Activated CD4-positive, alpha-beta T cell treated with anti-CD3 and anti-CD28 coated beads, Interleukin-2, amount 10 ng/mL, durations not matched to agents 7 days and 5 days (primary cell): ENCODE results near the gene DGKZ. TPM values are rescaled to one million over a fixed set of nuclear protein-coding genes. Genes with fewer than 3 reads are reported as not detected.

Source experiments
- CTCF ChIA-PET: fragments of 350-600 bp; sonication (Branson Sonifier 250); formaldehyde crosslinking; loops from one replicate; lab custom pipeline; 2021; ENCODE audit warnings: antibody characterized with exemption; lab: Charles Lee
- POLR2A ChIA-PET: fragments of 350-600 bp; sonication (Branson Sonifier 250); formaldehyde crosslinking; loops from one replicate; lab custom pipeline; 2021; ENCODE audit warnings: antibody characterized with exemption; lab: Charles Lee
- DNase-seq: peaks from one replicate; pipeline ENCODE4 v3.0.0-alpha.2; 2020
- H3K27ac Mint-ChIP-seq: one replicate; pipeline ENCODE4 v1.8.0; 2021; ENCODE audit warnings: mild to moderate bottlenecking, moderate library complexity, mixed read lengths
- H3K27me3 Mint-ChIP-seq: one replicate; pipeline ENCODE4 v1.8.0; 2021; ENCODE audit warnings: mixed read lengths
- H3K36me3 Mint-ChIP-seq: one replicate; pipeline ENCODE4 v1.8.0; 2021; ENCODE audit warnings: low read depth, mixed read lengths
- H3K4me1 Mint-ChIP-seq: one replicate; pipeline ENCODE4 v1.8.0; 2021; ENCODE audit warnings: mixed read lengths
- H3K4me3 Mint-ChIP-seq: one replicate; pipeline ENCODE4 v1.8.0; 2021; ENCODE audit warnings: mild to moderate bottlenecking, moderate library complexity, mixed read lengths
- H3K9me3 Mint-ChIP-seq: one replicate; pipeline ENCODE4 v1.8.0; 2021; ENCODE audit warnings: mixed read lengths
- total RNA-seq, 2 experiments: library from RNA; stranded (reverse); gene quantifications; one replicate each; pipeline ENCODE4 v1.2.3, GENCODE V29; 2021

DGKZ gene
- total RNA-seq, 2 experiments from 2014 or later, result 178 to 187 TPM

GRCh38 chr11:46331282-46331984 is 15.8 kb upstream of the DGKZ start:
- peak overlapping the region; percentile 85 for H3K27ac Mint-ChIP-seq
- H3K9me3 Mint-ChIP-seq, result no peaks in the 10 kb centered on the region
- DNase-seq, result peak; percentile 77
- peaks cover 5% of the 10 kb centered on the region for H3K36me3 Mint-ChIP-seq
- H3K4me3 Mint-ChIP-seq, result peak overlapping the region; percentile 49
- H3K27me3 Mint-ChIP-seq, result peaks cover 41% of the 10 kb centered on the region
- CTCF ChIA-PET, result interaction anchor here (0.8 to 2.2 kb wide), 11 partner anchors 12 to 61 kb away, joined by 3 to 12 read pairs (median 4); partner anchors contain the start of genes CHRM4 and DGKZ
- POLR2A ChIA-PET, result no interaction called here
- H3K4me1 Mint-ChIP-seq, result peaks cover 60% of the 10 kb centered on the region

GRCh38 chr11:46332093-46332567 is 15.1 kb upstream of the DGKZ start:
- POLR2A ChIA-PET, result no interaction called here
- CTCF ChIA-PET, result interaction anchor here (0.9 to 2.2 kb wide), 6 partner anchors 9 to 60 kb away, joined by 3 to 12 read pairs (median 4); partner anchors contain the start of genes CHRM4 and DGKZ
- H3K27ac Mint-ChIP-seq, result peak overlapping the region; percentile 85
- peaks cover 37% of the 10 kb centered on the region for H3K27me3 Mint-ChIP-seq
- peaks cover 63% of the 10 kb centered on the region for H3K4me1 Mint-ChIP-seq
- H3K36me3 Mint-ChIP-seq, result peaks cover 5% of the 10 kb centered on the region
- DNase-seq, result no peak
- H3K9me3 Mint-ChIP-seq, result no peaks in the 10 kb centered on the region
- H3K4me3 Mint-ChIP-seq, result peak overlapping the region; percentile 49

- H3K4me3 Mint-ChIP-seq, result peak overlapping the region; percentile 48
- H3K36me3 Mint-ChIP-seq, result peaks cover 5% of the 10 kb centered on the region
- H3K9me3 Mint-ChIP-seq, result no peaks in the 10 kb centered on the region
- ChIA-PET CTCF (interaction anchor here (0.6 to 2.2 kb wide), 7 partner anchors 9 to 217 kb away, joined by 3 to 12 read pairs (median 3); partner anchors contain the start of gene DGKZ), POLR2A (no interaction called here)
- no peak overlapping the region for H3K27ac Mint-ChIP-seq
- no peak for DNase-seq
- H3K4me1 Mint-ChIP-seq, result peaks cover 68% of the 10 kb centered on the region
- H3K27me3 Mint-ChIP-seq, result peaks cover 33% of the 10 kb centered on the region
Measured at GRCh38 chr11:46332568-46333393, 14.5 kb upstream of the DGKZ start.

GRCh38 chr11:46333394-46333947 is 13.8 kb upstream of the DGKZ start:
- Mint-ChIP-seq H3K36me3 (peaks cover 5% of the 10 kb centered on the region), H3K27ac (peak overlapping the region; percentile 31), H3K27me3 (peaks cover 31% of the 10 kb centered on the region), H3K4me3 (peak overlapping the region; percentile 62), H3K4me1 (peaks cover 73% of the 10 kb centered on the region), H3K9me3 (no peaks in the 10 kb centered on the region)
- ChIA-PET POLR2A (no interaction called here), CTCF (interaction anchor here (0.6 to 2.6 kb wide), 5 partner anchors 9 to 216 kb away, joined by 3 to 12 read pairs (median 3); partner anchors contain the start of gene DGKZ)
- no peak for DNase-seq

- peaks cover 79% of the 10 kb centered on the region for H3K4me1 Mint-ChIP-seq
- H3K9me3 Mint-ChIP-seq, result no peaks in the 10 kb centered on the region
- peak overlapping the region; percentile 39 for H3K27ac Mint-ChIP-seq
- no peak for DNase-seq
- peaks cover 31% of the 10 kb centered on the region for H3K27me3 Mint-ChIP-seq
- H3K36me3 Mint-ChIP-seq, result peaks cover 5% of the 10 kb centered on the region
- peak overlapping the region; percentile 62 for H3K4me3 Mint-ChIP-seq
- ChIA-PET POLR2A (no interaction called here), CTCF (interaction anchor here (0.6 to 2.6 kb wide), 5 partner anchors 10 to 1261 kb away, joined by 3 to 12 read pairs (median 3); partner anchors contain the start of gene DGKZ)
Measured at GRCh38 chr11:46334211-46334610, 13.1 kb upstream of the DGKZ start.

GRCh38 chr11:46335271-46335670 is 12.0 kb upstream of the DGKZ start:
- H3K4me1 Mint-ChIP-seq, result peaks cover 70% of the 10 kb centered on the region
- peak overlapping the region; percentile 31 for H3K27ac Mint-ChIP-seq
- H3K27me3 Mint-ChIP-seq, result peaks cover 26% of the 10 kb centered on the region
- peaks cover 5% of the 10 kb centered on the region for H3K36me3 Mint-ChIP-seq
- CTCF ChIA-PET, result interaction anchor here (0.6 to 2.6 kb wide), 5 partner anchors 8 to 194 kb away, joined by 3 to 12 read pairs (median 3); partner anchors contain the start of gene DGKZ
- no peak overlapping the region for H3K4me3 Mint-ChIP-seq
- no peak for DNase-seq
- POLR2A ChIA-PET, result no interaction called here
- no peaks in the 10 kb centered on the region for H3K9me3 Mint-ChIP-seq

GRCh38 chr11:46335890-46336562 is 11.2 kb upstream of the DGKZ start:
- ChIA-PET POLR2A (no interaction called here), CTCF (interaction anchor here (1.2 to 2.6 kb wide), 3 partner anchors 10 to 193 kb away, joined by 3 to 12 read pairs (median 3); partner anchors contain the start of gene DGKZ)
- H3K27me3 Mint-ChIP-seq, result peaks cover 23% of the 10 kb centered on the region
- H3K36me3 Mint-ChIP-seq, result peaks cover 5% of the 10 kb centered on the region
- H3K9me3 Mint-ChIP-seq, result no peaks in the 10 kb centered on the region
- peak overlapping the region; percentile 69 for H3K27ac Mint-ChIP-seq
- peaks cover 64% of the 10 kb centered on the region for H3K4me1 Mint-ChIP-seq
- H3K4me3 Mint-ChIP-seq, result peak overlapping the region; percentile 16
- DNase-seq, result no peak

GRCh38 chr11:46336563-46337180 is 10.6 kb upstream of the DGKZ start:
- peaks cover 64% of the 10 kb centered on the region for H3K4me1 Mint-ChIP-seq
- POLR2A ChIA-PET, result no interaction called here
- CTCF ChIA-PET, result interaction anchor here (1.4 to 4.6 kb wide), 2 partner anchors 16 to 28 kb away, joined by 3 to 29 read pairs; no protein-coding TSS in a partner anchor
- no peak overlapping the region for H3K4me3 Mint-ChIP-seq
- peak overlapping the region; percentile 57 for H3K27ac Mint-ChIP-seq
- DNase-seq, result peak; percentile 42
- no peaks in the 10 kb centered on the region for H3K9me3 Mint-ChIP-seq
- H3K36me3 Mint-ChIP-seq, result peaks cover 3% of the 10 kb centered on the region
- H3K27me3 Mint-ChIP-seq, result peaks cover 21% of the 10 kb centered on the region

GRCh38 chr11:46337626-46338345 is 9.5 kb upstream of the DGKZ start:
- peaks cover 67% of the 10 kb centered on the region for H3K4me1 Mint-ChIP-seq
- DNase-seq, result no peak
- peaks cover 14% of the 10 kb centered on the region for H3K27me3 Mint-ChIP-seq
- H3K4me3 Mint-ChIP-seq, result no peak overlapping the region
- H3K36me3 Mint-ChIP-seq, result no peaks in the 10 kb centered on the region
- H3K9me3 Mint-ChIP-seq, result no peaks in the 10 kb centered on the region
- ChIA-PET POLR2A (no interaction called here), CTCF (interaction anchor here (4.6 kb wide), 1 partner anchor 15 kb away, joined by 29 read pairs; no protein-coding TSS in a partner anchor)
- no peak overlapping the region for H3K27ac Mint-ChIP-seq

GRCh38 chr11:46338636-46338987 is 8.7 kb upstream of the DGKZ start:
- H3K4me1 Mint-ChIP-seq, result peaks cover 70% of the 10 kb centered on the region
- H3K4me3 Mint-ChIP-seq, result no peak overlapping the region
- POLR2A ChIA-PET, result no interaction called here
- no peaks in the 10 kb centered on the region for H3K9me3 Mint-ChIP-seq
- H3K27ac Mint-ChIP-seq, result no peak overlapping the region
- DNase-seq, result no peak
- H3K27me3 Mint-ChIP-seq, result peaks cover 13% of the 10 kb centered on the region
- no peaks in the 10 kb centered on the region for H3K36me3 Mint-ChIP-seq
- CTCF ChIA-PET, result interaction anchor here (1.4 to 4.6 kb wide), 2 partner anchors 9 to 14 kb away, joined by 4 to 29 read pairs; partner anchors contain the start of gene DGKZ
